A673 (cell line): ENCODE results near the gene ARHGEF28.

Experiments
- CTCF ChIP-seq: fragments of 300-800, 200-600 bp; sonication (generic); conservative IDR thresholded peaks from 2 replicates; pipeline ENCODE4 v1.5.1; 2017; ENCODE audit warnings: low read depth, mild to moderate bottlenecking, antibody characterized with exemption, low read length, moderate library complexity, mixed read lengths
- EZH2 ChIP-seq: fragments of 200-600 bp; sonication (generic); IDR thresholded peaks from 2 replicates; pipeline ENCODE4 v1.6.1; 2017; ENCODE audit warnings: borderline replicate concordance, low read depth, mild to moderate bottlenecking, mixed read lengths, antibody characterized with exemption, low read length; ENCODE audit not compliant: poor library complexity, severe bottlenecking

GRCh38 chr5:73946278-73946677, 320.3 kb downstream of the ARHGEF28 start:
- TF ChIP-seq CTCF (no peak), EZH2 (no peak)
